GM03348 (cell line): ENCODE measurements around the gene AP5Z1.
A peak's percentile ranks its signal among the peaks of the same experiment; 100 is the strongest.

Experiments used
- DNase-seq: peaks from one replicate; pipeline ENCODE4 v3.0.0; 2012; ENCODE audit warnings: low spot score

The AP5Z1 gene, protein sequence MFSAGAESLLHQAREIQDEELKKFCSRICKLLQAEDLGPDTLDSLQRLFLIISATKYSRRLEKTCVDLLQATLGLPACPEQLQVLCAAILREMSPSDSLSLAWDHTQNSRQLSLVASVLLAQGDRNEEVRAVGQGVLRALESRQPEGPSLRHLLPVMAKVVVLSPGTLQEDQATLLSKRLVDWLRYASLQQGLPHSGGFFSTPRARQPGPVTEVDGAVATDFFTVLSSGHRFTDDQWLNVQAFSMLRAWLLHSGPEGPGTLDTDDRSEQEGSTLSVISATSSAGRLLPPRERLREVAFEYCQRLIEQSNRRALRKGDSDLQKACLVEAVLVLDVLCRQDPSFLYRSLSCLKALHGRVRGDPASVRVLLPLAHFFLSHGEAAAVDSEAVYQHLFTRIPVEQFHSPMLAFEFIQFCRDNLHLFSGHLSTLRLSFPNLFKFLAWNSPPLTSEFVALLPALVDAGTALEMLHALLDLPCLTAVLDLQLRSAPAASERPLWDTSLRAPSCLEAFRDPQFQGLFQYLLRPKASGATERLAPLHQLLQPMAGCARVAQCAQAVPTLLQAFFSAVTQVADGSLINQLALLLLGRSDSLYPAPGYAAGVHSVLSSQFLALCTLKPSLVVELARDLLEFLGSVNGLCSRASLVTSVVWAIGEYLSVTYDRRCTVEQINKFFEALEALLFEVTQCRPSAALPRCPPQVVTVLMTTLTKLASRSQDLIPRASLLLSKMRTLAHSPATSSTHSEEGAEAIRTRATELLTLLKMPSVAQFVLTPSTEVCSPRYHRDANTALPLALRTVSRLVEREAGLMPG

GRCh38 chr7:4775250-4775847 is at the start of gene AP5Z1:
TSS of gene AP5Z1 (plus strand) at chr7:4775623. CDS start at chr7:4775716, 93 bp downstream.
- DNase-seq, result peak; percentile 99

DNA sequence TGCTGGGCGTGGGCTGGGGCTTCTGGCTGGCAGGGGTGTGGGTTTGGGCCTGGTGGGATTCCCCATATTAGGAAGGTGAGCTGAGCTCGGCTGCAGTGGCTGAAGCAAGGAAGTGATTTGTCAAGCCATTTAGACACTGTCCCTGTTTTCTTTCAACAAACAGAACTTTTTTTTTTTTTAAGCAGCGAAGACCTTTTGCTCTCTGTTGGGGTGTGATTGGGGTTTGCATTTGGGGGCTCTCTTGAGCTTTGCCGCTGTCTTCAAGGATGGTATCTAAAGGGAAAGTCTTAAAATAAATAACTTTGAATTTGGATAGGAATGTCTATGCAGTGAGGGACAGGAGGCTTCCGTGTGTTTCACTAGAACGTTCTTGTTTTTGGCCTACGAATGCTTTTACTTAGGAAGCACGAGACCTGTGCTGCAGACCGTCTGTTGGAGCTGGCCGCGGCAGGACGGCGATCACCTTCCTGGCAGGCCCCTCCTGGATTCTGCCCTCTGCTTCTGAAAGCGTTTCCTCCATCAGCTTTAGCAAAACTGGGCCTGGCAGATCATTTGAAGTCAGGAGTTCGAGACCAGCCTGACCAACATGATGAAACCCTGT is 49.5 kb upstream of the AP5Z1 start:
- DNase-seq, result no peak

DNA sequence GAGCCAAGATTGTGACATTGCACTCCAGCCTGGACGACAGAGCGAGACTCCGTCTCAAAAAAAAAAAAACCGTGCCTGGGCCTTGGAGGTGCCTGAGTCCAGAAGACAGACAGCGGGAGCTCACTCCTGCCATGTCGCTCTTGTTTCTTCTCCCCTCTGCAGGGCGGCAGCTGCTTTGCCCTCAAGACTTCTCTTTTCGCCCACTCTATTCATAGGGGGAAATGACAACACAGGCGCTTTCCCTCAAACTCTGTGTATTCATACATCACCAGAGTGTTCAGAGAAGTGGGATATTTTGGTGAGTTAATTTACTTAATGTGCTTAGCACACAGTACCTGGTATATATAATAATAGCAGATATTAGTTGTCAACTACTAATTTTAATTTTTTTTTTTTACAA is 48.9 kb upstream of the AP5Z1 start:
- no peak for DNase-seq

DNA sequence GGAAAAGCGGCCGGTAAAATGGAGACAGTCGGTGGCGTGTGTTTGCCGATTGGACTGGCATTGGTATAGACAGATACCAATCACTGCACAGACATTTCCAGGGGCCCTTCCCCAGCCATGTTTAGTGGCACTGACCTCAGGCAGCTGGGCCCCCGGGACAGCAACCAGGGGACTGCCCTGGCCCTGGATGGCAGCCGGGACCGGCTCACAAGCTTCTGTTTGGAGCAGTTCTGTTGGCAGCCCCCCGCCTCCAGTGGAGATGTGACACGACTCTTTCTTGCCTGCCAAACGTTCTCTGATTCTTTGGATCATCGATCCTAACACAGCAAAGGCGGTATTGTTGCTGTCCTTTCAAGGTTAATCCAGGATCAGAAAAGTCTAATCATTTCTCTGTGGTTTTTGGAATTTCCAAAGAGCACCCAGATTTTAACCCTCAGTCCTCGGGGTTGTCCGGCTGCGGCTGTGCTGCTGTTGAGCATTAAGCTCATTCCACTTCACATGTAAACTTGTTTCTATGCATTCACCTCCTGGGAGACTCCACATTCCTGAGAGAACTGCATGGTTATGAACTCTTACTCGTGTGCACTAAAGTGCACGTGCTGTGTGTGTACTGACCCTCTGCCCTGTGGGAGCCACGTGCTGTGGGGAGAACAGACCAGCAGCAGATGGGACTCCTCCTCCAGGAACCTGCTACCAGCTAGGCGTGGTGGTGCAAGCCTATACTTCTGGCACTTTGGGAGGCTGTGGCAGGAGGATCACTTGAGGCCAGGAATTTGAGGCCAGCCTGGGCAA is 47.3 kb upstream of the AP5Z1 start:
- DNase-seq, result no peak

DNA sequence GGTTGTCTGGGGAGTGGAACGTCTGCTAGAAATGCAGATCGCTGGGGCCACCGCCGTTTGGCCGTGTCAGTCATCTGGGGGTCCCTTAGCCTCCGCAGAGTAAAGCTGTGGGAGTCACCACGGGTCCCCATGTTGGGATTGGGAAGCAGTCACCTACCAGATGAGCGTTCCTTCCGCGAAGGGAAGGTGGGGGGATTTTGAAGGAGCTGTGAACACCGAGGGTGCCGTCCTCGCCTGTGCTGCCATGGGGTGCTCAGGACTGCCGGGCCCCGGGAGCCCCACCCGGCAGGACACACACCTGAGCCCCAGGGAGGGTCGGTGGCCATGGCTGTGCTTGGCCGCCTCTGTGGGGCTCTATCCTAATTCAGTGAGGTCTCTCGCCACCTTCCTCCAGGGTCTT is 46.2 kb upstream of the AP5Z1 start:
- no peak for DNase-seq

DNA sequence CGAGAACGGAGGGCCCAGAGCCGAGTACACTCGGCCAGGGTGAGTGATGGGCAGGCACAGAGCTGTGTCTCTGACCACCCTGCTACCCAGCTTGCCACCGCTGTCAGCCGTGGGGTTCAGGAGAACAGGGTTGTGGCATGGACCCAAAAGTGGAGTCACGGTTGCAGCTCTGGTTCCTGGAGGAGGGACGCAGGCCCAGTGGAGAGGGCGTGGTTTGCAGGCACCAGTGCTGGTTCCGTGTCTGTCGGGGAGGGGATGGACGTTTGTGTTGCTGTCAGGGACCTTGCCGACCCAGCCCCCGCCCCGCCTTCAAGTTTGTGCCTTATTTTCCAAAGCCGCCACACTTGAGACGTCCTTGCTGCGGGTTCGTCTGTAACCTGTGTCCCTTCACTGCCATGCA is 45.1 kb upstream of the AP5Z1 start:
- DNase-seq, result no peak

DNA sequence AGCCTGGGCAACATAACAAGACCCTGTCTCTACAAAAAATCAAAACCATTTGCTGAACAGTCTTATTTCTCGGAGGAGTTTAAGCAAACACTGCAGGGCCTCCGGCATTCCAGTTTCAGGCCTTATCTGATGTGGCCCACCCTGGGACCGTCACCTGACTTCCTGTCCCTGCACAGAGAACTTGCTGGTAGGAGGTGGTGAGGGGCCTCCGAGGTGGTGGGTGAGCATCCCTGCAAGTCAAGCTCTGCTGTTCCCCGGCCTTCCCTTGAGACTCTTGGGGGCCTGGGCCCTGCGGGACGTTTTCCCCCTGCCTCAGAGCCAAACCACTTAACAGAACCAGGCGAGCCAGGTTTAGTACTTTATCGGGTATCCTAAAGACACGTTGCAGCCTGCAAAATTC is 44.5 kb upstream of the AP5Z1 start:
- no peak for DNase-seq

DNA sequence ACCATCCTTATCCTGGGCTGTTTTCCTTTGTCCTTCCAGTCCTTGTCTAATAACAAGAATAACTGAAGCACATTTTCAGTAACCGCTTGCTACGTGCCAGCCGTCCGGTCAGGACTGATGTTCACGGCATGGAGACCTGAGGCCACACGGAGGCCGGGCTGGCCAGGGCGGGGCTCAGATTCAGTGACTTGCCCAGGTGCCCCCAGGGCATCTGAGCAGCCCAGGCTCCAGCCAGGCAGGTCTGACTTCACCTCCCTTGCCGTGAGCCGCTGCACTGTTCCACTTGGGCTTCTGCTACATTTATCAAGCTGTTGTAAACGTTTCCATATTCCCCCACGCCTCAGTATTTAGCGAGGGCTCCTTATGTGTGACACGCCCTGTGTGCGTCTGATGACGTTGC is 43.6 kb upstream of the AP5Z1 start:
- DNase-seq, result no peak

- DNase-seq, result no peak
These were observed 41.4 kb upstream of the AP5Z1 start for GRCh38 chr7:4733936-4734528.

- no peak for DNase-seq
These were observed 40.7 kb upstream of the AP5Z1 start for GRCh38 chr7:4734587-4735345.

DNA sequence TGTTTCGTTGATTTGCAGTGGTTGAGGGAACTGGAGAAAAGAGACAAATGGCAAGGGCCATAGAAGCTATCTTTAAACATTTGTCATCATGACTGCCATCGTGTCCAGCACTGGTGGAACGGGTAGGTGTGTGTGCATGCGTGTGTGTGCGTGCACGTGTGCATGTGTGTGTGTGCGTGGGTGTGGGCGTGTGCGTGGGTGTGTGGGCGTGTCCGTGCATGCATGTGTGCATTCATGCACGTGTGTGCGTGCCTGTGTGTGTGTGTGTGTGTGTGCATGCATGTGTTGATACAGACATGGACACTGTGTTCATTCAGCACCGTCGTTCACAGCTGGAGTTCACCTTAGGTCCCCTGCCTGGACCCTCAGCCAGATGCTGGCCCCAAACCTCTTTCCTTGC is 38.1 kb upstream of the AP5Z1 start:
- no peak for DNase-seq

DNA sequence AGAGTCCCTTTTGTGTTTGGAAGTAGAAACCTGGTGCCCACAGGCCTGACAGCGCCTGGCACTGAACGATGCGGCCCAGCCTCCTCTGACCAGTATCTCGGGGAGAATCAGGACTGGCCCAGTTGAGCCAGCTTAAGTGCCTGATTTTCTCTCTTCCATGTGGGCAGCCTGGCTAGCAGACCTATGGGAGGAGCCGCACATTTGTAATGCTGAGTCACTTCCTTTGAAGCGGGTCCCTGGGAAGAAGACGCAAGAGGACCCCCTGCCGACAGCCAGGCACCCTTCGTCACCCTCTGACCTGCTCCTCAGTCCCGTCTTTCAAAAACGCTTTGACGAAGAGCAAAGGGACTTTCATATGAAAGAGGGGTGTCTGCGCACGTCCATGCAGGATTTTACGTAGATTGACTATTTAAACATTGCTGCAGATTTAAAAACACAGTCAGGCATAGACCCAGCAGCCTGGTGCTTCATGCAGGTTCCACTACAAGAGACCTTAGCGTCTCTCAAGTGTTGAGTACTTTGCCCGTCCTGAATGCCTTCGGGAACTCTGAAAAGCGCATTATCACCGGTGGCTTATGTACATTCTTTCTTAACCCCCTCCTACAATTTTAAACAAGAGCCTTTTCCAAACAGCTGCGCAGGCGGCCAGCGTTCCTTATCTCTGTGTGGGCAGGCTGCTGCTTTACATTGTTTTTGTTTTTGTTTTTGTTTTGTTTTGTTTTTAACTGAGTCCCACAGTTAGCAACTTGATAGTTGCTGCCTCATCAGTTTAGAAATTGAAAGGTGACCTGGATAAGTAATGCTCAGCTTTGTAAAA is 36.5 kb upstream of the AP5Z1 start:
- DNase-seq, result peak; percentile 77

DNA sequence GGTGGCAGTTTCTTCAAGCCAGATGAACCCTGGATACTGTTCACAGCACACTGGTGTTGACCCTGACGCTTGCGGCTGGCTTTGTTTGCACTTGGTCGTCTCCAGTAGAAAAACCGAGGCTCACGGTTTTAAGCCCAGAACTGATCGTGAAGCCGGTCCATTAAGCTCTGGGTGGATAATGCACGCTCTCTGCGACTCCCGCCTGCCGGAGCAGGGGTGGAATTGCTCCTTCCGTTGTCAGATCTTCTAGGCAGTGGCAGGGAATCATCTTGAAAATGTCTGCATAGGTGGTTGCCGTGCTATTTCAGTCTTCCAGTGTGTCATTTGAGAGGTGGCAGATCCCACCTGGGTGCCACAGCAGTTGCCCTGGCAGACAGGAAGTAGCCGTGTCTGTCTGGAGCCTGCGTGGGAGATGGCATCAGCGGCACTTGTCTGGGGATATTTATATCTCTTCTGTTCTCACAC is 35.9 kb upstream of the AP5Z1 start:
- DNase-seq, result no peak

DNA sequence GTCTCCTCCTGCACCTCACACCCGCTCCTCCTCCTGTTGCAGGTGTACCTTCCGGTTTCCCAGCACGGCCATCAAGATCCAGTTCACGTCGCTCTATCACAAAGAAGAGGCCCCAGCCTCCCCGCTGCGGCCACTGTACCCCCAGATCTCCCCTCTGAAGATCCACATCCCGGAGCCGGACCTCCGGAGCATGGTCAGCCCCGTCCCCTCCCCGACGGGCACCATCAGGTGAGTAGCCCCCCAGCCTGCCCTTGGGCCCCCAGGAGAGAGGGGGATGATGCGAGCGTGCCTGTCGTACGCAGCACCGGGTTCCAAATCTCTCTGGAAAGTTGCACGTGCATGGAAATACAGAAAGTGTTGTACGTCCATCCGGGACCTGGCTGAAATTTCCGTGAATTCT is 34.6 kb upstream of the AP5Z1 start:
- no peak for DNase-seq

DNA sequence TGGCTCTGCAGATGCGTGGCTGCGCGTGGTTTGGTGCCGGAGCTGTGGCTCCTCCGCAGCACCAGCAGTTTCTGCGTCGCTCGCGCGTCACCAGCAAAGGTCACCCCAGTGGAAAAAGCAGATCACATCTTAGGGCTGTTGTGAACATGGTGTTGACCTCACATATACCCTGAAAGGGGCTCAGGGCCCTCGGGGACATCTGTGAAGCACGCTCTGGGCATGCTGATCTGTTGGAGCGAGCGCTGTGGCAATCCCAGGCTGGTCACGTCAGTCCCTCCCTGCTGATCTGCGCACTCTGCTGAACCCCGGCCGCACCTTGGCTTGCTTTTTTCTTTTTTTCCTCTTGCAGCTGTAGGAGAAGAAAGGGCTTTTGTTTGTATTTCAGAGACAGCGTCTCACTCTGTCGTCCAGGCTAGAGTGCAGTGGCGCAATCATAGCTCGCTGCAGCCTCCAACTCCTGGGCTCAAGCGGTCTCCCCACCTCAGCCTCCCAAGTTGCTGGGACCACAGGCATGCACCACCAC is 33.3 kb upstream of the AP5Z1 start:
- DNase-seq, result no peak

DNA sequence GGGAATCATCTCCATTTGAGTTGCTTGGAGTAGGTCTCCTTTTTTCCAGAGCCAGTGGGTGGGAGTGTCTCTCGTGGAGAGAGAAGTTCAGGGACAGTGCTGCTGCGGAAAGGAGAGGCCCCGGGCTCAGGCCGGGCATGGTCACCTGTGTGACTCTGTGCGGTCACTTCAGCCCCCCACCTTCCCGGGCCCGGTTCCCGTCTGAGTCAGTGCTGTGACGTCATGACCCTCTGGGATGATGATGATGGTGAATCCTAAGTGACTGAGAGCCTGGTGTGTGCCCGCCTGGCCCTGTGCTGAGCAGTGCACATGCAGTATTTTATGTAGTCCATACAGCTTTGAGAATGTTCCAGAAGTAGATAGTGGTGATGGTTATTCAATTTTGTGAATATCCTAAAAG is 32.6 kb upstream of the AP5Z1 start:
- DNase-seq, result no peak

GRCh38 chr7:4744391-4745264 is 30.8 kb upstream of the AP5Z1 start:
- DNase-seq, result peak; percentile 99

GRCh38 chr7:4745265-4745919 is 30.0 kb upstream of the AP5Z1 start:
- DNase-seq, result no peak
